K562 (cell line): Measurements from ENCODE around the gene AP4E1. TPM values are rescaled to one million over a fixed set of nuclear protein-coding genes. Genes with fewer than 3 reads are reported as not detected.

ENCODE experiments used
- ATAC-seq: fragments of 200-7000 bp; cut with Tn5 transposase; 3 replicates; pipeline ENCODE4 v1.9.1; 2020; ENCODE audit warnings: moderate library complexity
- BruUV-seq: library from RNA; stranded (reverse); fragments of 400-500 nt; replicated peaks from 2 replicates; lab custom pipeline; 2021; lab: Mats Ljungman, UMichigan
- CTCF ChIA-PET: fragments of 300-600 bp; formaldehyde crosslinking; extraction: SDS; loops from one replicate; lab custom pipeline; 2021; ENCODE audit warnings: low intra/inter-chr PET ratio; lab: Yijun Ruan, JAX
- POLR2A ChIA-PET: fragments of 300-600, 350-650 bp; sonication (Branson Sonifier 250); formaldehyde crosslinking; extraction: SDS; loops from one replicate; lab custom pipeline; 2021; ENCODE audit warnings: antibody characterized with exemption, inconsistent platforms; lab: Yijun Ruan, JAX
- DNase-seq, 4 experiments: peaks; one replicate each; pipeline versions ENCODE4 v3.0.0 to v3.0.0-alpha.2; 2011 to 2018; ENCODE audit warnings: low spot score in 3 of 4, mixed read lengths in 3 of 4; ENCODE audit errors: extremely low read depth in 1 of 4
- FAIRE-seq: peaks from 2 replicates; lab custom pipeline; 2011; peaks lifted over from hg19 to GRCh38; lab: Jason Lieb, UNC
- H2AFZ ChIP-seq: 2 replicates; pipeline ENCODE4 v1.6.0; 2011; ENCODE audit warnings: low read depth, low read length, control low read depth, inconsistent platforms
- H3K27ac ChIP-seq: fragments of 200-600 bp; 3 replicates; pipeline ENCODE4 v1.8.0; 2011; ENCODE audit warnings: low read depth, mild to moderate bottlenecking, control low read depth, inconsistent platforms, low read length, moderate library complexity, mixed read lengths; ENCODE audit errors: extremely low read depth
- H3K27me3 ChIP-seq, 2 experiments: fragments of 300-600 bp in 1 of 2; 2 replicates in 1 of 2; 3 replicates in 1 of 2; pipeline versions ENCODE4 v1.6.0 to v1.8.0; 2011; ENCODE audit warnings: inconsistent platforms in 2 of 2, low read length in 2 of 2, mild to moderate bottlenecking in 1 of 2, mixed read lengths in 1 of 2, moderate library complexity in 1 of 2; ENCODE audit not compliant: control insufficient read depth in 2 of 2, insufficient read depth in 2 of 2
- H3K36me3 ChIP-seq: fragments of 300-600 bp; 3 replicates; pipeline ENCODE4 v1.8.0; 2011; ENCODE audit warnings: mild to moderate bottlenecking, low read length, inconsistent platforms; ENCODE audit not compliant: control insufficient read depth, insufficient read depth
- H3K4me1 ChIP-seq, 2 experiments: fragments of 200-600 bp in 1 of 2; replicated peaks in 1 of 2; 2 replicates in 1 of 2; 3 replicates in 1 of 2; pipeline versions ENCODE4 v1.5.1 to v1.8.0; 2011; ENCODE audit warnings: inconsistent platforms in 2 of 2, low read length in 2 of 2, mild to moderate bottlenecking in 1 of 2, mixed read lengths in 1 of 2, moderate library complexity in 1 of 2; ENCODE audit not compliant: control insufficient read depth in 2 of 2, insufficient read depth in 2 of 2
- H3K4me2 ChIP-seq: 2 replicates; pipeline ENCODE4 v1.6.1; 2011; ENCODE audit warnings: low read length, control low read depth, inconsistent platforms, mixed read lengths; ENCODE audit not compliant: insufficient read depth
- H3K4me3 ChIP-seq: fragments of 200-600 bp; sonication (generic), shearing (Covaris generic); 2 replicates; pipeline ENCODE4 v1.5.1; 2016; ENCODE audit warnings: control low read depth, inconsistent platforms
- H3K79me2 ChIP-seq: fragments of 200-600 bp; 3 replicates; pipeline ENCODE4 v1.8.0; 2011; ENCODE audit warnings: low read length, inconsistent platforms; ENCODE audit not compliant: control insufficient read depth, insufficient read depth
- H3K9ac ChIP-seq, 2 experiments: 2 replicates each; pipeline versions ENCODE4 v1.6.0 to v1.6.1; 2011; ENCODE audit warnings: low read depth in 2 of 2, low read length in 2 of 2, control low read depth in 1 of 2, inconsistent platforms in 1 of 2, mild to moderate bottlenecking in 1 of 2, mixed read lengths in 1 of 2; ENCODE audit not compliant: insufficient read depth in 1 of 2
- H3K9me1 ChIP-seq: one replicate; pipeline ENCODE4 v1.6.0; 2011; ENCODE audit warnings: inconsistent platforms, mild to moderate bottlenecking, low read length, moderate library complexity; ENCODE audit not compliant: control insufficient read depth, insufficient read depth
- H3K9me3 ChIP-seq: replicated peaks from 2 replicates; pipeline ENCODE4 v1.5.1; 2011; ENCODE audit warnings: low read depth, low read length, inconsistent platforms; ENCODE audit not compliant: control insufficient read depth, insufficient read depth
- H4K20me1 ChIP-seq: replicated peaks from 2 replicates; pipeline ENCODE4 v1.6.1; 2011; ENCODE audit warnings: low read length, inconsistent platforms, mixed read lengths; ENCODE audit not compliant: control insufficient read depth, insufficient read depth
- CSDE1 ChIP-seq, 2 experiments: fragments of 450-650 bp; IDR thresholded peaks; 2 replicates each; pipeline ENCODE4 v1.6.1; 2016; ENCODE audit warnings: mild to moderate bottlenecking in 1 of 2
- HOMEZ ChIP-seq: fragments of 250-450 bp; sonication (Bioruptor Pico); IDR thresholded peaks from 2 replicates; pipeline ENCODE4 v1.4.0; 2020; ENCODE audit warnings: mild to moderate bottlenecking, moderate library complexity
- MAZ ChIP-seq, 2 experiments: fragments of 450-650 bp in 1 of 2; sonication (generic) in 1 of 2; formaldehyde crosslinking; IDR thresholded peaks in 1 of 2; conservative IDR thresholded peaks in 1 of 2; 2 replicates each; pipeline versions ENCODE4 v1.4.0 to v1.5.0; 2020; ENCODE audit warnings: mild to moderate bottlenecking in 1 of 2, missing genetic modification reagents in 1 of 2
- MLLT1 ChIP-seq, 2 experiments: fragments of 450-650 bp; IDR thresholded peaks; 2 replicates each; pipeline ENCODE4 v1.6.1; 2016
- NFRKB ChIP-seq: fragments of 450-650 bp; IDR thresholded peaks from 2 replicates; pipeline ENCODE4 v1.6.1; 2016; ENCODE audit warnings: low read depth
- PHF20 ChIP-seq: fragments of 450-650 bp; IDR thresholded peaks from 2 replicates; pipeline ENCODE4 v1.6.1; 2018; ENCODE audit not compliant: partially characterized antibody
- YY1 ChIP-seq, 3 experiments: IDR thresholded peaks; 2 replicates each; pipeline ENCODE4 v1.6.1; 2011; ENCODE audit warnings: low read length in 2 of 3, mild to moderate bottlenecking in 2 of 3, moderate library complexity in 2 of 3, borderline replicate concordance in 1 of 3, control low read depth in 1 of 3, low read depth in 1 of 3; ENCODE audit not compliant: insufficient read depth in 3 of 3, insufficient replicate concordance in 2 of 3, control insufficient read depth in 1 of 3, insufficient read length in 1 of 3; ENCODE audit errors: extremely low read depth in 1 of 3
- WGBS: fragments of 100-300 bp; shearing (Covaris generic); methylation state at CpG from one replicate; pipeline ENCODE4 v1.1.6; 2016; ENCODE audit warnings: low coverage, mixed read lengths; ENCODE audit not compliant: insufficient coverage; ENCODE audit errors: missing lambda C conversion rate; 5-methylcytosine and 5-hydroxymethylcytosine counted together
- in situ Hi-C: fragments of 300-500 bp; cut with MboI; formaldehyde crosslinking; loops from 4 replicates; pipeline ENCODE4 v1.15.0; 2018; ENCODE audit warnings: inconsistent platforms, mixed read lengths
- intact Hi-C: fragments of 100-400 bp; cut with micrococcal nuclease; formaldehyde crosslinking; loops from 2 replicates; pipeline ENCODE4 v1.14.2; 2022
- polyA plus RNA-seq, 8 experiments: library from polyadenylated mRNA; depleted of rRNA in 4 of 8; stranded (reverse) in 5 of 8; unstranded in 3 of 8; fragments of >200 nt; fragmentation: Nextera tagmentation in 2 of 8; fragmentation: Illumina TruSeq in 1 of 8; extraction: Ambion mirVana in 2 of 8; extraction: Trizol in 1 of 8; gene quantifications; 2 replicates each; pipeline versions ENCODE4 v1.2.1 to v1.2.3, GENCODE V29; 2011 to 2014; ENCODE audit warnings: inconsistent platforms in 1 of 8, missing spikeins in 1 of 8
- total RNA-seq, 7 experiments: library from RNA; depleted of rRNA in 6 of 7; stranded (reverse); fragments of >200 nt in 6 of 7; fragmentation: Illumina TruSeq in 2 of 7; extraction: Trizol in 2 of 7; gene quantifications; 2 replicates each; pipeline versions ENCODE4 v1.2.1 to v1.2.3, GENCODE V29; 2011 to 2021; ENCODE audit warnings: low replicate concordance in 1 of 7
- TF ChIP-seq, protein P1 (sequence below): IDR thresholded peaks from 2 replicates; pipeline ENCODE4 v1.6.1; 2011; ENCODE audit warnings: borderline replicate concordance, low read depth, mild to moderate bottlenecking, moderate library complexity, low read length; ENCODE audit not compliant: insufficient read depth, poor library complexity, severe bottlenecking

Gene AP4E1
- total and polyA plus RNA-seq, 9 of the 15 experiments (the other 6 are each of a cell fraction or from before 2014, with no cell fraction given) = 1.3 to 11.5 (median 4.4) TPM

- TF ChIP-seq MAZ (CRISPR knock-in tag; conservative IDR thresholded peaks at IDR 0.05 in 1 of 2, IDR thresholded peaks at IDR 0.05 in 1 of 2) = 0 out of 4 replicates have a peak, but pooled peaks of 1 of the 2 experiments have one; percentile 21
- peak; percentile 38 for TF ChIP-seq PHF20
- peak in 1 of 2 experiments; percentile 25; a peak in 1 of 4 replicates for TF ChIP-seq CSDE1 (IDR thresholded peaks at IDR 0.05)
- TF ChIP-seq NFRKB = peak; percentile 98
- TF ChIP-seq MLLT1 (IDR thresholded peaks at IDR 0.05) = peak in 1 of 2 experiments; percentile 26; a peak in 1 of 4 replicates
- TF ChIP-seq YY1 (IDR thresholded peaks at IDR 0.05; ENCODE audit: borderline replicate concordance in 1 of 3, control insufficient read depth in 1 of 3, extremely low read depth in 1 of 3, insufficient read depth in 3 of 3, insufficient read length in 1 of 3, insufficient replicate concordance in 2 of 3, low read depth in 1 of 3, low read length in 2 of 3) = peak in 1 of 3 experiments; percentile 79
Observed at GRCh38 chr15:51037474-51037873, 129.0 kb downstream of the AP4E1 start (continued).

GRCh38 chr15:51038162-51038973, 129.9 kb downstream of the AP4E1 start:
- Histone ChIP-seq H3K4me3 (peak overlapping the region; percentile 42), H3K4me1 (peaks cover 5 to 13% of the 10 kb centered on the region in 2 experiments; a peak in 4 of 5 replicates), H3K9ac (peak overlapping the region; percentile 66 to 88; a peak in 3 of 4 replicates), H3K9me3 (no peaks in the 10 kb centered on the region), H3K36me3 (no peaks in the 10 kb centered on the region; the same call in 2 of the 3 replicates), H3K27me3 (no peaks in the 10 kb centered on the region), H3K27ac (peak overlapping the region; percentile 74; the same call in 2 of the 3 replicates), H3K4me2 (peak overlapping the region; percentile 96), H3K9me1 (no peaks in the 10 kb centered on the region), H4K20me1 (no peaks in the 10 kb centered on the region), H3K79me2 (peaks cover 19% of the 10 kb centered on the region), H2AFZ (peak overlapping the region; percentile 98)
- CTCF ChIA-PET = no interaction called here
- in situ Hi-C loops = no loop called here
- intact Hi-C loops = no loop called here
- no TSS peak for BruUV-seq
- POLR2A ChIA-PET = interaction anchor here (0.9 to 1.5 kb wide), 4 partner anchors 8 to 31 kb away, joined by 3 to 6 read pairs (median 4); no protein-coding TSS in a partner anchor
- ATAC-seq (peak; percentile 88), DNase-seq (peak; percentile 21 to 47 (median 30)), FAIRE-seq (no peak)
- 36% methylated on average over 7 of the region's 7 CpGs for WGBS
- TF ChIP-seq, protein P1, sequence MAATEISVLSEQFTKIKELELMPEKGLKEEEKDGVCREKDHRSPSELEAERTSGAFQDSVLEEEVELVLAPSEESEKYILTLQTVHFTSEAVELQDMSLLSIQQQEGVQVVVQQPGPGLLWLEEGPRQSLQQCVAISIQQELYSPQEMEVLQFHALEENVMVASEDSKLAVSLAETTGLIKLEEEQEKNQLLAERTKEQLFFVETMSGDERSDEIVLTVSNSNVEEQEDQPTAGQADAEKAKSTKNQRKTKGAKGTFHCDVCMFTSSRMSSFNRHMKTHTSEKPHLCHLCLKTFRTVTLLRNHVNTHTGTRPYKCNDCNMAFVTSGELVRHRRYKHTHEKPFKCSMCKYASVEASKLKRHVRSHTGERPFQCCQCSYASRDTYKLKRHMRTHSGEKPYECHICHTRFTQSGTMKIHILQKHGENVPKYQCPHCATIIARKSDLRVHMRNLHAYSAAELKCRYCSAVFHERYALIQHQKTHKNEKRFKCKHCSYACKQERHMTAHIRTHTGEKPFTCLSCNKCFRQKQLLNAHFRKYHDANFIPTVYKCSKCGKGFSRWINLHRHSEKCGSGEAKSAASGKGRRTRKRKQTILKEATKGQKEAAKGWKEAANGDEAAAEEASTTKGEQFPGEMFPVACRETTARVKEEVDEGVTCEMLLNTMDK = peak; percentile 68
- TF ChIP-seq HOMEZ (CRISPR knock-in tag) = no peak
